ENCODE data around the gene MYLK3. TPM values are rescaled to one million over a fixed set of nuclear protein-coding genes. Genes with fewer than 3 reads are reported as not detected.
"Not testable (repeated sequence)": the region's sequence is repeated elsewhere in the genome, so short reads cannot be mapped to it uniquely, and the experiment has no call there.

Gene MYLK3
- total RNA-seq = 0.06 TPM in 1 of 2 replicates, not detected in the other

DNA sequence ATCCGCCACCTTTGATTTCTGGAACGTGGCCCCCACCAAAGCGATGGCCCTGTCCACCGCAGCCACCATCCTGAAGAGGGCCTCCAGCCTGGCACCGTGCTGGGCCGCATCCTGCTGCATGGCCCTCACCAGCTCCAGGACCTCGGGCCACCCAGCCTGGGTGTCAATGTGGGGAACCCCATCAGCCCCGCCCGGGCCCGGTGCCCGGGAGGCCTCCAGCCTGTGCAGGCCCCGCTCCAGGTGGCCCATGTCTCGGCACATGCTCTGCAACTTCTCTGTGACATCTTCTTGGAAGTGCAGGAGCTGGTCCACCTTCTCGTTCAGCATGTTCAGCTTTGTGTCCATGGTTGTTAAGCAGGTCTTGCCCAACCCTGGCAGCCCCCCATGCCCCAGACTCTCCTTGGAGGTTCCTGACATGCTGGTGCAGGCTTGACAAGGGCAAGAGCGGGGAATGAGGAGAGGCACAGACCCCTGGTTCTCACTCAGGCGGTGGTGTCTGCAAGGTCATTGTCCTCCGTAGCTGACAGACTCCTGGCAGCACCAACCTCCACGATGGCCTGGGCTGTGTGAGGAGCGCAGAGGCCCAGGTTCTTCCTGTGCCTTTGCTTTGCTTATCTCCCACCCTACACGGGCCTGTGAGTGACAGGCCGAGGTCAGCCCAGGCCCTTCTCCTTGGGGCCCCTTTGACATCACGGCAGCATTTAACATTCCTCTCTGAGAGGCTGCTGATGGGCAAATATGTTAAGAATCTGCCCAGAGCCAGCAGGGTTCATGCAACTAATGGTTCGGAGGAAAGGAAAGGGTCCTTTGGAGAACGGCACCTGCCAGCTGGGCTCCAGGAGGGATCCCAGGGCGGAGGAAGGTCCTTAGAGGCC, at the start of gene MYLK3:
Gene MYLK3, minus strand, starts transcription at position 568 of the 875 bp plus-strand sequence. Its CDS starts 151 bp downstream, at position 417.
- DNase-seq (ENCODE audit: extremely low read depth, low read depth, low spot score) = no peak

DNA sequence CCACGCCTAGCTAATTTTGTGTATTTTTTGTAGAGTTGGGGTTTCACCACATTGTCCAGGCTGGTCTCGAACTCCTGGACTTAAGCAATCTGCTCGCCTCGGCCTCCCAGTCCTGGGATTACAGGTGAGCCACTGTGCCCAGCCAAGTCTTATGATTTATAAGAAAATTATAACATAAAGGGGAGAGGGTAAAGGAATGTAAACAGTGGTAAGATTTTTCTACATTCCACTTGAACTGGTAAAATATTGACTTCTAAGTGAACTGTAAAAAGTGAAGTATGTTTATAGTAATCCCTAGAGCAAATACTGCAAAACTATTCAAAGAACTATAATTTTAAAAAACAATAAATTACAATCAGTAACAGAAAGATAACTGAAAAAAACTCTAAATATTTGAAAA, 49.4 kb upstream of the MYLK3 start:
- no peak for DNase-seq (ENCODE audit: extremely low read depth, low read depth, low spot score)

DNA sequence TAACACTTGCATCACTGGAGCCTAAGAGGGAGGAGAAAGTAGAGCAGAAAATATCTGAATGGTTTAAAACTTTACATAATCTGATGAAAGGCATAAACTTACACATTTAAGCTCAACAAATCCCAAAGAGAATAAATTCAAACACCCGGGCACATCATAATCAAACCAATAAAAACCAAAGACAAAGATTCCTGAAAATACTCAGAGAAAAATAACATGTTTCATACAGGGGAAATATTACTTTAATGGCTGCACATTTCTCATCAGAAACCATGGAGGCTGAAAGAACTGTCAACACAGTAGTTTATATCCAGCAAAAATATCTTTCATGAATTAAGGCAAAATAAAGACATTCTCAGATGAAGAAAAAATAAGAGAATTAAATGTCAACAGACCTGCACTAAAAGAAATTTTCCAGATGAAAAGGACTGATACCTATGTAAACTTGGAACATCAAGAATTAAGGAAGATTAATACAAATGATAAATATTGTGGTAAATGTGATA, 48.7 kb upstream of the MYLK3 start:
- no peak for DNase-seq (ENCODE audit: extremely low read depth, low read depth, low spot score)

DNA sequence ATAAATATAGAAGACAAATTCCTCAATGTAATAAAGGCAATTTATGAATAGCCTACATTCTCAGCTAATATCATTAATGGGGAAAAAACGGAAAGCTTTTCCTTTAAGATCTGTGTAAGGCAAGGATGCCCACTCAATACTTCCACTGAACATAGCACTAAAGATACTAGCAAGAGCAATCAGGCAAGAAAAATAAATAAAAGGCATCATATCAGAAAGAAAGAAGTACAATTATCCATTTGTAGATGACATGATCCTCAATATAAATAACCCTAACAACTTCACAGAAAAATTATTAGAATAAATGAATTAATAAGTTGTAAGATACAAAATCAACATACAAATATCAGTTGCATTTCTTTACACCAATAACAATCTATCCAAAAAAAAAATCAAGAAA, 45.7 kb upstream of the MYLK3 start:
- DNase-seq (ENCODE audit: extremely low read depth, low read depth, low spot score) = no peak

DNA sequence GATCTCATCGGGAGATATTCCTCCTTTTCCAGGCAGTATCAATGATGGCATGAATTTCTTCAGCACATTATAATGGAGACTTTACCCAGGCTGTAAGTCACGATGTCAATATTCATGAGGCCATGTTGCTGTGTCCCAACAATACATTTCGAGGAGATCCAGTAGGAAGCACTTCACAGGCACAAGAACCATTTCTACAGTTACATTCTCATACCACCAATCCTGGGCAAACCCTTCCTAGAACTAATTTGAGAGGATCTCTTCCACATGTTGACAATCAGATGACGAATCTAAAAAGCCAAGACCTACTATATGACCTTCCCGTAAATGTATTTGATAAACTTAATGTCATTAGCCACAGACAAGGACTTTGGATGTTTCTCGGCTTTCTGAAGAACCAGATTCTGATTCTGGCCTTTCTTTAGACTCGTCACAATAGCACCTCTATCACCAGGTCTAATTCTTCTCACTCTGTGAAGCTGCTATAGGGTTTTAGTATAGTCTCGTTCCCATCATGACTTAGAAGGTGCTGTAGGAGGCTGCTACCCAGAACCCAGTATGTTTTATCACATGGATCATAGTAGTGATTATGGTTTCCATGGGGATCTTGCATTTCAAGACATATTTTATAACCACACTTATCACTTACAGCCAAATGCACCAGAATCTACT, 42.6 kb upstream of the MYLK3 start:
- no peak for DNase-seq (ENCODE audit: extremely low read depth, low read depth, low spot score)

DNA sequence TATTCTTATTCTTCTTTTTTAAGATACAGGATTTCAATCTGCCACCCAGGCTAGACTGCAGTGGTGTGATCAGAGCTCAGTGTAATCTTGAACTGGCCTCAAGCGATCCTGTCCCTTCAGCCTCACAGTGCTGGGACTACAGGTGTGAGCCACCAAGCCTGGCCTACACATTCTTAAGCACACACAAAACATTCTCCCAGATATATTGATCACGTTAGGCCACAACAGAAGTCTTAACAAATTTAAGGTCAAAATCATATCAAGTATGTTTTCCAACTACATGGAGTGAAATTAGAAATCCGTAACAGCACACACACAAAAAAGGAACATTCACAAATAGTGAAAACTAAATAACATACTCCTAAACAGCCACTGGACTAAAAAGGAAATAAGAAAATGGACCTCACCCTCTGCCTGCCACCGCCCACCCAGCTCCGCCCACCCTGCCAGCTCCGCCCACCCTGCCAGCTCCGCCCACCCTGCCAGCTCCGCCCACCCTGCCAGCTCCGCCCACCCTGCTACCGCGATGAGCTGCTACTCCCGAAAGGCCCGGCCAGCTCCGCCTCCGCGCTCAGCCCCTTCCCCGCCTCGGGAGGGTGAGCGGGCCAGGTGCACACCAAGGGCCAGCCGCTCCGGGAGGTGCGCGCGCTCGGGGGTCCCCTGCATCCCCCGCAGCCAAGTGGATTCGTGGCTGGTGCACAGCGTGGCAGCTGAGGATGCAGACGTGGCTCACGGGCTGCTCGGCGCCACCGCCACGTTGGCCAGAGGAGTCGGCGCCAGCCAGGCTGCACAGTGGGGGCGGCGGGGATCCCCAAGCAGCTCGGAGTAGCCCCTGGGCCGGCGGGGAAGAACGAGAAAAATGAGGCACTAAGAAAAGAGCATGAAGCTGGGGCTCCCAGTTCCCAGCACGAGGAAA, 41.6 kb upstream of the MYLK3 start:
- DNase-seq (ENCODE audit: extremely low read depth, low read depth, low spot score) = no peak

DNA sequence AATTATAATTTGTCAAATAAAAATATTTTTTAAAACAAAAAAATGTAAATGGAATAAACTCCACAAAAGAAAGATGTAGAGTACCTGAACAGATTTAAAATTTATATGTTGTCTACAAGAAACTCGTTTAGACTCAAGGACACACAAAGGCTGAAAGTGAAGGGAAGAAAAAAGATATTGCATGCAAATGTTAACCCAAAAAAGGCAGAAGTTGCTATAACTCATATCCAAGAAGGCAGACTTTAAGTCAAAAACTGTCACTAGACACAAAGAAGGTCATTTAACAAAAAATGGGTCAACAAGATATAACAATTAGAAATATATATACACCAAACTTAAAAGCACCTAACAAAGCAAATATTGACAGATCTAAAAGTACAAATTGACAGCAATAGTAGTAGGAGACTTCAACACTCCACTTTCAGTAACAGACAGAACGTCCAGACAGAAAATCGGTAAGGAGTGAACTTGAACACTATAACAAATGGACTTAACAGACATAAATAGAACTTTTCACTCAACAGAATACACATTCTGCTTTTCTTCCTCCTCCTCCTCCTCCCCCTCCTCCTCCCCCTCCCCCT, 40.8 kb upstream of the MYLK3 start:
- DNase-seq (ENCODE audit: extremely low read depth, low read depth, low spot score) = no peak

DNA sequence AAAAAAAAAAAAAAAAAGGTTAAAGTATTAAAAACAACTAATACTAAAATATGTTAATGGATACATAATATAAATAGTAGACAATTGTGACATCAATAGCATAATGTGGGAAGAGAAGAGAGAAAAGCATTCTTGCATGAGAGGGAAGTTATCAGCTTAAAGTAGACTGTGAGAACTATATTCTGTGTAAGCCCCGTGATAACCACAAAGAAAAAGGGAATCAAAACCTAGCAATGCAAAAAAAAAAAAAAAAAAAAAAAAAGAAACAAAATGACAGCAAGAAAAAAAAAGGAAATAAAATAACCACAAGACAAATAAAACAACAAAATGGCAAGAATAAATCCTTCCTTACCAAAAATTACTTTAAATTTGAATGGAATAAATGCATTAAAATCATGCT, 39.8 kb upstream of the MYLK3 start:
- DNase-seq (ENCODE audit: extremely low read depth, low read depth, low spot score) = no peak

DNA sequence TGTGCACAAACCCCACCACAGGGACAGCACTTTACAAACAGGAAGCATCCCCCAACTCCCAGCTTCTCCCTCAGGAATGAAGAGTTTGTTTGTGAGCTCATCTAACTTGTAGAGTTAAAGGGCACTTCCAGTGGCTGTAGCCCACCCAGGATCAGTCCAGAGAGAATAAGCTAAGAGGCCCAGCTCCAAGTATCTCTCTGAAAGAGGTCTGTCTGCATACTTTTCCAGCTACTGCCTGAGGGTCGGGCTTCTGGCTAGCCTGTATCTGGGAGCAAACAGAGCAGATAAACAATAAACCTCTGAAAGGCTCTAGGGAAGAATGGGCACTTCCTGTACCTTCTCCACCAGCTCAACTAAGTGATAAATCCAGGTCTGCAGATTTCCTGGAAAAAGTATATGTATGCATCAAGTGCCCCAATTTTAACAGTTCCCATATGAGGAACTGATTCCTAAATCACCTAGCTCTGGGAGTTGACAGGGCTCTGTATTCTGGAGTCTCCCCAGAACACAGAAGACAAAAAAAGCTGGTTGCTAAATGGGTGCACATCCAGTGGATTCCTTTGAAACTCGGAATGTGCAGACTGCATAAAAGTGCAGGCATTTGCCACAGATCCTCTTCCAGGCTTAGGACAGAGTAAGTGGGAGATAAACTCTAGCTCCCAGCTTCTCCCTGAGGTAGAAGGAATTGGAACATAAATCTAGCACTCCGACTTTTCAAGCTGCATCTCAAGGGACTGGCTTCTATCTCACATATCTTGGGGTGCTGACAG, 37.1 kb upstream of the MYLK3 start:
- no peak for DNase-seq (ENCODE audit: extremely low read depth, low read depth, low spot score)

DNA sequence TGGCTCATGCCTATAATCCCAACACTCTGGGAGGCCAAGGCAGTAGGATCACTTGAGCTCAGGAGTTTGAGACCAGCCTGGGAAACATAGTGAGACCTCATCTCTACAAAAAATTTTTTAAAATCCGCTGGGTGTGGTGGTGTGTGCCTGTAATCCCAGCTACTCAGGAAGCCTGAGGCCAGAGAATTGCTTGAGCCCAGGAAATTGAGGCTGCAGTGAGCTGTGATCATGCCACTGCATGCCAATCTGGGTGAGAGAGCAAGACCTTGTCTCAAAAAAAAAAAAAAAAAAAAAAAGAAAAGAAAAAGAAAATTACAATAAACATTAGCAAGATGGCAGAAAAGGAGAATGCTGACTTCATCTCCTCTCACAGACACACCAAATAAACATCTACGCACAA, 36.4 kb upstream of the MYLK3 start:
- not testable (repeated sequence) for DNase-seq (ENCODE audit: extremely low read depth, low read depth, low spot score)

DNA sequence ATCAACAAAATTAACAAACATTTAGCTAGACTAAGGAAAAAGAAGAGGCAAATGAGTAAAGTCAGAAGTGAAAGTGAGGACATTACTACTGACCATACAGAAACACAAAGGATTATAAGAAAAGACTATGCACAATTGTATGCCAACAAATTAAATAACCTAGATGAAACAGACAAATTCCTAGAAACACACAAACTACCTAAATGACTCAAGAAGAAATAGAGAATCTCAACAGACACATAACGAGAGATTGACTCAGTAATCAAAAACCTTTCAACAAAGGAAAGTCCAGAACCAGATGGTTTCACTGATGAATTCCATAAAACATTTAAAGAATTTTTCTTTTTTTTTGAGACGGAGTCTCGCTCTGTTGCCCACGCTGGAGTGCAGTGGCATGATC, 35.7 kb upstream of the MYLK3 start:
- DNase-seq (ENCODE audit: extremely low read depth, low read depth, low spot score) = no peak

DNA sequence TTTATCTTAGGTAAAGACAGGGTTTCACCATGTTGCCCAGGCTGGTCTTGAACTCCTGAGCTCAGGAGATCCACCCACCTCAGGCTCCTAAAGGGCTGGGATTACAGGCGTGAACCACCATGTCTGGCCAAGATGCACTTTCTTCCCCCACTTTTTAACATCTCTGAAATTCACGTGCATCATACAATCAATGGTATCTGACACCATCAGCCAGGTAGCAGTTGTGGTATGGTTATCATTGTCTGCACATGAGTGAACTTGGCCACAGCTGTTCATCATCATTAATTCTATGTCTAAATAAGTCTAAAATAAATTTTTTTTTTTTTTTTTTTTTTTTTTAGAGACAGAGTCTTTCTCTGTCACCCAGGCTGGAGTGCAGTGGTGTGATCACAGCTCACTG, 34.2 kb upstream of the MYLK3 start:
- no peak for DNase-seq (ENCODE audit: extremely low read depth, low read depth, low spot score)

DNA sequence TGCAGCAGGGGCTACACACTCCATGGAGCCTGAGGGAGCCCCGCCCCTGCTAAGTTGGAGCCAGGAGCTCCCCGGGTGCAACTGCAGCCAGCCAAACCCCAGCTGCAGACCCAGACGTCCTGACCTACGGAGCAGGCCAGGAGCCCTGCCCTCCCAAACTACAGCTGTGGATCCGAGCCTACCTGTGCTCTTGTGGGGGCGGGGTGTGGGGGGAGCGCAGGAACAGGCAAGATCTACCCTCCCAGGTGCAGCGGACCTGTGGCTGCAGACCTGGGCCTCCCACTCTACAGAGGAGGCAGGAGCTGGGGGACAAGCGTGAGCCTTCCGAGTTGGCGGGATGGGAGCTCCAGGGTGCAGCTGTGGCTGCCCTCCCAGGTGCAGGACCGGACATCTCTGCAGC, 29.7 kb upstream of the MYLK3 start:
- DNase-seq (ENCODE audit: extremely low read depth, low read depth, low spot score) = no peak

DNA sequence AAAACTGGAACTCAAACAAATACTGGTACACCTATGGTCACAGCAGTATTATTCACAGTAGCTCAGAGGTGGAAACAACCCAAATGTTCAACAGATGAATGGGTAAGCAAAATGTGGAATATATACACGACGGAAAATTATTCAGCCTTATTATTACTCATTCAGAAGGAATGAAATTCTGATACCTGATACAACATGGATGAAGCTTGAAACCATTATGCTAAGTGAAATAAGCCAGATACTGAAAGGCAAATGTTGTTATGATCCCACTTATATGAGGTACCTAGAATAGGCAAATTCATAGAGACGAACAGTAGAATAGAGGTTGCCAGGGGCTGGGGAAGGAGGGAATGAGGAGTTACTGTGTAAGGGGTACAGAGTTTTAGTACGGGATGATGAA, 27.1 kb upstream of the MYLK3 start:
- no peak for DNase-seq (ENCODE audit: extremely low read depth, low read depth, low spot score)

DNA sequence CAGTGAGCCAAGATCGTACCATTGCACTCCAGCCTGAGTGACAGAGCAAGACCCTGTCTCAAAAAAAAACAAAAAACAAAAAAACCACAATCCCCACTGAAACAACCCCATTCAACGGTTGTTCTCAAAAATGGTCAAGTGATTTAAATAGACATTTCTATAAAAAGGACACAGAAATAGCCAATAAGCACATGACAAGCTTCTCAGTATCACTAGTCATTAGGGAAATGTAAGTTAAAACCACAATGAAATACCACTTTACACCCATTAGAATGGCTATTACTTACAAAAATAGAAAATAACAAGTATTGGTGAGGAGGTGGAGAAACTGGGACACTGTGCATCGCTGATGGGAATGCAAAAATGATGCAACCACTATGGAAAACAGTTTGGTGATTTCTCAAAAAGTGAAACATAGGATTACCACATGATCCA, 26.6 kb upstream of the MYLK3 start:
- DNase-seq (ENCODE audit: extremely low read depth, low read depth, low spot score) = no peak

DNA sequence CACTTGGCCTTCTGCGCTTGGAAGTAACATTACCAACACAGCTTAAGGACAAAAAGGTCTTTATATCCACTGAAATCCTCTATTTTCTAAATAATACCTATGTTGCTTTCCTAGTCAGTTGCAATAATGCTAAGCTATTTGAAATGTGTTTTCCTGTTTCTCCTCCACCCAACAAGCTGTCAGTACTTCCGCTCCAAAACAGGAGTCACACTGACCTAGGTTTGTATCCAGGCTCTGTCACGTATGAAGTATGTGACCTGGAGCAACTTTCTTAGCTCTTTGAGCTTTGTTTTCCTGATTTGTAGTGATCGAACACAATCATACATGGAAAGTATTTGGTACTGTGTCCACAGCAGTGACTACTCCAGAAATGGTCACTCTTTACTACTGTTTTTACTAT, 24.3 kb upstream of the MYLK3 start:
- no peak for DNase-seq (ENCODE audit: extremely low read depth, low read depth, low spot score)

DNA sequence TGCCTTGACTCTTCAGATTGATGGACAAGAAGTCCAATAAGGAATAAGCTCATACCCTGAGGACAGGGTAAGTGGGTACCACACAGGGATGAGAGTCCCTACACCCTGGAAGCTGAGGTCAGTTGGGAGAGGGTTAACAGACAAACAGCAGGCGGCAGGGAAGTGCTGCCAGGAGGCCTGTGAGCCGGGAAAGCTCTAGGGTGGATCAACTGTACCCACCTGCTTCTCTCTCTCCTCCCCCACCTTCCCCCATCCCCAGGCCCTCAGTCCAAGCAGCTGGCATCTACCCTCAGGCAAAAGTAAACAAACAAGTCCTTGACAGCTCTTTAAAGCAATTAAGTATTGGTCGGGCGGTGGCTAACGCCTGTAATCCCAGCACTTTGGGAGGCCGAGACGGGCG, 20.7 kb upstream of the MYLK3 start:
- DNase-seq (ENCODE audit: extremely low read depth, low read depth, low spot score) = no peak

DNA sequence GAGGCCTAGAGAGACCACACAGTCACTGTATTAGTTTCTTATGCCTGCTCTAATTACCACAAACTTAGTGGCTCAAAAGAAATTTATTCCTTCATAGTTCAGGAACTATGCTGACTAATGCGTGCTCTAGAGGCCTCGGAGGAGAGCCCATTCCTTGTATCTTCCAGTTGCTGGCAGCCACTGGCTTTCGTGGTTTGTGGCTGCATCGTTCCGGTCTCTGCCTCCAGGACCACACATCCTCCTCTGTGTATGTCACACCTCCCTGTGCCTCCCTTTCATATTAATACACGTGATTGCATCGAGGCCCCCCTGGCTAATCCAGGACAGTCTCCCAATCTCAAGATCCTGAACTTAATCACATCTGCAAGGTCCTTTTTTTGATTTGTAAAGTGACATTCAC, 16.9 kb upstream of the MYLK3 start:
- no peak for DNase-seq (ENCODE audit: extremely low read depth, low read depth, low spot score)

DNA sequence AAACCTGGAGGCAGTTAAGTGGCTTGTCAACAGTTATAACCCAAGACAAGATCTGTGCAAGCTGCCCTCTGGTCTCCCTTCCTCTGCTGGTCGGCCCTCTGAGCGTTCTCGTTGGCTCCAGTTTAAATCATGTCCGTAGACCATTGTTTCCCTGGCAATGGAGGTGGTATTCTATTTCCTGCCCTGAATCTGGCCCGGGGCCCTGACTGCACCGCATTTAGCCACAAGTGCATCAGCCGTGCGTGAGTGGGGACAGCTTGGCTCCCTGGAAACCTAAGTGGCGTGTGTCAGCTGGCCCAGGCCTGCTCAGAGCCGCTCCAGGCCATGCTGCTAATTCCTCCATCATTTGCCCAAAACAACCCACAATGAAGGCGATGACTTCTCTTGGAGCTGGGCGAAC, 15.0 kb upstream of the MYLK3 start:
- DNase-seq (ENCODE audit: extremely low read depth, low read depth, low spot score) = no peak

DNA sequence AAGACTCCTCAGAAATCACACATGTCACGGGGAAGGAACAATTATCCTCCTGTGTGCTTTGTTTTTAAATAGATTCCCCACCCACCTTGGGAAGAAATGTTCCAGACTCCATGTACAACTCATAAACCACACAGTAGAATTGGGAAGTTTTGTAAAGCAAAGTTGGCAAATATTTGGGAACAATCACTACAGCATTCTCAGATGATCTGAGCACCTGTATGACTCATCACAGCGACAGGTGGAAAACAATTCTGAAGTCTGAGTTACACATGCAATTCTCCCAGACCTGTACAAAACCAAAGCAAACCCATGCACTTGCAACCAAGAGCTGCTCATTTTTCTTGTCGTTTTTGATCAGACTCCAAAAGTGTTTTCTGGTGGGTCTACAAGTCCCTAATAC, 14.4 kb upstream of the MYLK3 start:
- no peak for DNase-seq (ENCODE audit: extremely low read depth, low read depth, low spot score)

Data from glomerular endothelial cell (primary cell).